A549 treated with GW870086 at 1 μM for 4 hours (cell line): Measurements from ENCODE around the gene RNF135. TPM values are rescaled to one million over a fixed set of nuclear protein-coding genes. Genes with fewer than 3 reads are reported as not detected.

Experiments
- total RNA-seq: library from RNA; stranded (reverse); fragments of 200-300 nt; extraction: Qiagen RNA extraction; gene quantifications from 5 replicates; pipeline ENCODE4 v1.2.3, GENCODE V29; 2022; ENCODE audit warnings: low read depth

The RNF135 gene
- total RNA-seq = 22.6 to 26.1 TPM (median 24.5 TPM) in 5 replicates

GRCh38 chr17:30970831-30971567 is at the start of gene RNF135:
RNF135 (plus strand) TSS chr17:30971039; CDS start chr17:30971074, 35 bp downstream.

GRCh38 chr17:30921544-30922196 is 49.2 kb upstream of the RNF135 start, which contains the start of gene ADAP2:
ADAP2 (plus strand) TSS chr17:30921945; CDS start chr17:30922015, 70 bp downstream.

Other genes starting within 250 kb of the RNF135 start
- gene CRLF3, start 146.3 kb upstream of the RNF135 start, total RNA-seq = 11.1 to 16.7 TPM (median 15.7 TPM) in 5 replicates
- 3.0 to 4.8 TPM (median 4.3 TPM) in 5 replicates for gene ATAD5, start 139.1 kb upstream of the RNF135 start, total RNA-seq
- 19.1 to 30.5 TPM (median 21.3 TPM) in 5 replicates for gene TEFM, start 64.8 kb upstream of the RNF135 start, total RNA-seq
- 2.6 to 3.7 TPM (median 3.2 TPM) in 5 replicates for gene ADAP2, start 49.1 kb upstream of the RNF135 start, total RNA-seq
- 13.7 to 20.8 TPM (median 18.7 TPM) in 5 replicates for gene NF1, start 123.9 kb downstream of the RNF135 start, total RNA-seq